Measurements from ENCODE around the gene FRMD8. TPM values are rescaled to one million over a fixed set of nuclear protein-coding genes. Genes with fewer than 3 reads are reported as not detected.

Gene FRMD8, protein sequence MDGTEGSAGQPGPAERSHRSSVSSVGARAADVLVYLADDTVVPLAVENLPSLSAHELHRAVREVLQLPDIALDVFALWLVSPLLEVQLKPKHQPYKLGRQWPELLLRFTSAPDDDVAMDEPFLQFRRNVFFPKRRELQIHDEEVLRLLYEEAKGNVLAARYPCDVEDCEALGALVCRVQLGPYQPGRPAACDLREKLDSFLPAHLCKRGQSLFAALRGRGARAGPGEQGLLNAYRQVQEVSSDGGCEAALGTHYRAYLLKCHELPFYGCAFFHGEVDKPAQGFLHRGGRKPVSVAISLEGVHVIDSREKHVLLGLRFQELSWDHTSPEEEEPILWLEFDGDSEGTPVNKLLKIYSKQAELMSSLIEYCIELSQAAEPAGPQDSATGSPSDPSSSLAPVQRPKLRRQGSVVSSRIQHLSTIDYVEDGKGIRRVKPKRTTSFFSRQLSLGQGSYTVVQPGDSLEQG
- 14.4 TPM for total RNA-seq
- long read RNA-seq, transcript FRMD8-201 (11 exons, 3,723 nt) = major isoform, 23 of 53 reads
- long read RNA-seq, partial matches to known transcripts = 5 of 53 reads
- long read RNA-seq, other reads (novel, unspliced or antisense) = 21 of 53 reads

DNA sequence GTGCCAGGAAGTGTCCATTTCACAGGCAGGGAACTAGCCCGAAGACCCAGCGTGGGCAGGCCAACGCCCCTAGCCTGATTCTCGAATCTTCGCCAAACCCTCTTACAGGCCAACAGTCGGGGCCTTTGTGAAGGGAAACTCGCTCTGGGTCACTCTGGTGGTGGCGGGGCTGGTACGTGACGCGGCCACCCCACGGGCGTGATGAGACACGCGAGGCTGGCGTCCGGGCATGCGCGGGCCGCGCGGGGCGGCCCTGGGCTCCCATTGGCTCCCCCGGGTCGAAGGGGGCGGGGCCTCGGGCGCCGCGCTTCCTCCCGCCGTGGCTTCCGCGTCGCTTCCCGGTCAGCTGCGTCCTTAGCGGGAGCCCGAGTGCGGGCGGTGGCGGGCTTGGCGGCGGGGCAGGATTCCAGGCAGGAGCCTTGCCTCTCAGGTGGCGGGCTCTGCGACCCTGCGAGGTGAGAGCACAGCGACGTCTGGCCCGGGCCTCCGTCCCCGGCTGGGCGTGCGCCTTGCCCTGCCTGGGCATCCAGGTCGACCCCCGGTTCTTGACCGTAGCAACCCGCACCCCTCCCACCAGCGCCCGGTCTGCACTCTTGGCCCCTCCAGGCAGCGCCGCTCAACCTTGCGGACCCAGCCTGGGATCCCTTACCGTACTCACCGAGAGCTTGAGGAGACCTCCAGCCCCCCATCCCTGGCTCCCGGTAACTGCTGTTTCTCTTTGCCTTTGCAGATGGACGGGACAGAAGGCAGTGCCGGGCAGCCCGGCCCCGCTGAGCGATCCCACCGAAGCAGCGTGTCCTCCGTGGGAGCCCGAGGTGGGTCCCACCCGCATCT lies at the start of gene FRMD8:
TSS of gene FRMD8 (plus strand) at position 331 of the 834 bp plus-strand sequence. CDS start at position 731, 400 bp downstream.
- intact Hi-C loops (cut with DNase I) = no loop called here
- DNase-seq (ENCODE audit: low spot score) = peak; percentile 97

DNA sequence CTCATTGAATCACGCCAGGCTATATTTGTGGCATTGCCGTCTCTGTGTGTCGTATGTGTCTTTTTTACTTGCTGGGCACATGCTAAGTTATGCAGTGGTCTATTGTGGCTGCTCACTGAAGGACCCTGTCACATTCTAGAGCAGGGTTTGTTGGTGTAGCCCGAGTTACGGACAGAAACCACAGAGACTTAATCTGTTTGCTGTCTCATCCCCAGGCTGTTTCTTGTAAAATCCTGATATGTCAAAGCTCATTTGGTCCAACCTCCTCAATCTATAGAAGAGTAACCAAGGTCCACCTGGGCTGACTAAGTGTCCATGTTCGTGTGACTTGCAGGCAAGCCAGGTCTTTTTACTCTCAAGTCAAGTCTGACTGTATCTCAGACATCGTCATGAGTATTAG lies 47.8 kb upstream of the FRMD8 start:
- DNase-seq (ENCODE audit: low spot score) = no peak
- intact Hi-C loops (cut with DNase I) = no loop called here

DNA sequence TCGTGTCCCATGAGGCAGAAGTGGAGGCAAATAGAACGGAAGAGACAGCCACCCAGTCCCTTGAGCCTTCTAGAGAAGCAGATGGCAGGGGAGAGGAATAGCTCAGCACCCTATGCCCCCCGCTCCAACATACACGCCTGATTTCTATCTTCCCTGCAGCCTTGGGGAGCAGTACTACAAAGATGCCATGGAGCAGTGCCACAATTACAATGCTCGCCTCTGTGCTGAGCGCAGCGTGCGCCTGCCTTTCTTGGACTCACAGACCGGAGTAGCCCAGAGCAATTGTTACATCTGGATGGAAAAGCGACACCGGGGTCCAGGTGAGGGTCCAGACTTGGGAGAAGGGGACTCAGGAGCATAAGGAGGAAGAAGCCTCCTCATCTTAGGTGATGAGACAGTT lies 46.2 kb upstream of the FRMD8 start:
- intact Hi-C loops (cut with DNase I) = no loop called here
- no peak for DNase-seq (ENCODE audit: low spot score)

DNA sequence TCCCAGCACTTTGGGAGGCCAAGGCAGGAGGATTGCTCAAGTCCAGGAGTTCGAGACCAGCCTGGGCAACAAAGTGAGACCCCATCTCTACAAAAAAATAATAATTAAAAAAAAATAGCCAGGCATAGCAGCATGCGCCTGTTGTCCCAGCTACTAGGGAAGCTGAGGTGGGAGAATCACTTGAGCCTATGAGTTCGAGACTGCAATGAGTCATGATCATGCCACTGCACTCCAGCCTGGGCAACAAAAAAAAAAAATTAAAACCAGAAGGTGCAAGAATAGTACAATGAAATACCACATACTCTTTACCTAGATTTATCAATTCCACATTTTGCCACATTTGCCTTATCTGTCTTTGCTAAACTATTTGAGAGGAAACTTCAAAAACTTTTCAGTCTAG lies 44.6 kb upstream of the FRMD8 start:
- DNase-seq (ENCODE audit: low spot score) = no peak
- intact Hi-C loops (cut with DNase I) = no loop called here

DNA sequence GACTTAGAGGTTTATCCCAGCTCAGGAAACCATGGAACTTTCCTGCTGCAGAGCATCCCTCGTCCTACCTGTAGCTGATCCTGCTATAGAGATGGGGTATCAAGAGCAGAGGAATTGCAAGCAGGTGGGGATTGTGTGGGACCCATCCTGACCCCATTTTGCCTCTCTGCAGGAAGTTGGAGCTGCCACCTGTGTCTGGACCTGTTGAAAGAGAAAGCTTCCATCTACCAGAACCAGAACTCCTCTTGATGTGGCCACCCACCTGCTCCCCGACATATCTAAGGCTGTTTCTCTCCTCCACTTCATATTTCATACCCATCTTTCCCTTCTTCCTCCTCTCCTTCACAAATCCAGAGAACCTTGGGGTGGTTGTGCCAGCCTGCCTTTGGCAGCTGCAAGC lies 34.9 kb upstream of the FRMD8 start:
- intact Hi-C loops (cut with DNase I) = no loop called here

DNA sequence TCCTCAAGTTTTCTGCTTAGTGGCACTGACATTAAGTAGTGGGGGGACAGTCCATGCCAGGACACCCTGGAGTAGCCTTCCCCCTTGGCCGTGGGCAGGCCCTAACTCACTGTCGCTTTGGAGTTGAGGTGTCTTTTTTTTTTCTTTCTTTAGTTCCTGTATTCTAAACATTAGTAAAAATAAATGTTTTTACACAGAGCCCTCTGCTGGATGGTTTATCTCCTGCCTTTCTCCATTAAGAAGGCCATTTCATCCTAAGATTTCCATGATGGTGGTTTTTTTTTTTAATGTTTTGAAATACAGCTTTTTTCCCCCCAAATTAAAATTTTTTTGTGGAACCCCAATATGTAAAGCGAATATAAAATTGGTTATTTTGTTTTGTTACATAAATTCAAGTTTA lies 33.7 kb upstream of the FRMD8 start:
- intact Hi-C loops (cut with DNase I) = no loop called here
- DNase-seq (ENCODE audit: low spot score) = no peak

More for the DNA sequence above, 34.9 kb upstream of the FRMD8 start:
- no peak for DNase-seq (ENCODE audit: low spot score)

DNA sequence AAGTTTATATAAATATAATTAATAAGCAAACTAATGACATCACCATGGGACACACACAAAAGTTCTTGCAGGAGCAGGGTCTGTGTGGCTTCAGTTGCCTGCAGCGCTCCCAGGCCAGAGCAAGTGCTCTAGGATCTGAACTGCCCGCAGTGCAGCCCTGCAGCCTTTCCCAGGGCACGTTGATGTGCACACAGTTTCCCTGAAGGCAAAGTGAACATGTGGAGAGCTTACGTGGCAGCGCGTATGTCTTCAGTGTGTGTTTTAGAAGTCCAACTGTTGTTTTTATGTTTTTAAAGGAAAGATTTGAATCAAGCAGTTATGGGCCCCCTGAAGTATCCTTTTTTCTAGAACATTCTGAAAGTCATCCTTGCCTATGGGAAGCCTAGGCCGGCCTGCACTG lies 33.1 kb upstream of the FRMD8 start:
- intact Hi-C loops (cut with DNase I) = no loop called here
- no peak for DNase-seq (ENCODE audit: low spot score)

DNA sequence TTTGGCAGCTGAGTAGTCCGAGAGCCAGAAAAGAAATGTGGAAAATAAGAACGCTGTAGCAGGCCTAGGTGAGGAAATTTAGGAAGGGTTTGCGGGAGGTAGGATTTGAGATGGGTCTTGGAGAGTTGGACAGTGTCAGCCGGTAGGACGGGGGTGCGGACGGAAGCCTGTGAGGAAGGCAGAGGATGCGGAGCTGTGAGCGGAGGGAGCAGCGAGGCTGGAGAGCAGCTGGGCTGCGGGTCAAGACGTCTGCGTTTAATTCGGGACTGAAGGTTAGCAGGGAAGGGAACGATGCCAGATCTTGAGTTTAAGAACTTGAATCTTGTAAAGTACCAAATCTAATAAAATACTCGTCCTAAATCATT lies 32.6 kb upstream of the FRMD8 start:
- intact Hi-C loops (cut with DNase I) = no loop called here
- DNase-seq (ENCODE audit: low spot score) = no peak

DNA sequence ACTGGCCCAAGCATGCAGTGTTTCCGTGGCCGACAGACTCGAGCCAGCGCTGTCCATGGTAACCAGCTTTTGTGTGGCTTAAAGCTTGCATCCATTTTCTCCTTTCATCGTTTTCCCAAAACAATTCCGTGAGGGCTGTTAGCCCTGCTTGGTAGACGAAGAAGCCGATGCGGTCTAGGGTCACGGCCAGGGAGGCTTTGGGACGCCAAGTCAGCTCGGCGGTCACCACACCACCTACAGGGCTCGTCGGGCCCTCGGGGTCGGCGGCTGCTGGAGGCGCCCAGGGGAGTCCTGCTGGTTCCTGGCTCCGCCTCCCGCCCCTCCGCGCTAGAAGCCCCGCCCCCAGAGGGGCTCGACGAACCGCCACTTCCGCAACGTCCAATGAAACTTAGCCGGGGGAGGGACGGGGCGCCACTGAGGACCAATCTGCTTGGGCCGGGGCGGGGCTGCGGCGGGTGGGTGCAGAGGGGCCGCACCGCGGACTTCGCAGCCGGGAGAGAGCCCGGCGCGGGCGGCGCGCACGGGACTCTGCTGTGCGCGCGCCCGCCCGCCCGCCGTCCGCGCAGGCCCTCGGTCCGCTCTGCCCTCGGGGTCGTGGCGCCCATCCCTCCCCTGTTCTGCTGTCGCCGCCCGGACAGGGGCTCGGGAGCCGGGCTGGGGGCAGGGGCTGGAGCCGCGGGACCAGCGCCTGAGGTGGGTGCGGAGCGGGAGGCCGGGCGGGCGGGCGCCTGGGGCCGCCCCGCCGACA lies 32.0 kb upstream of the FRMD8 start, which contains the start of gene TIGD3:
TSS of gene TIGD3 (plus strand) at position 487 of the 748 bp plus-strand sequence. CDS start 1,058 bp downstream, outside the sequence.
- intact Hi-C loops (cut with DNase I) = no loop called here
- peak; percentile 98 for DNase-seq (ENCODE audit: low spot score)

DNA sequence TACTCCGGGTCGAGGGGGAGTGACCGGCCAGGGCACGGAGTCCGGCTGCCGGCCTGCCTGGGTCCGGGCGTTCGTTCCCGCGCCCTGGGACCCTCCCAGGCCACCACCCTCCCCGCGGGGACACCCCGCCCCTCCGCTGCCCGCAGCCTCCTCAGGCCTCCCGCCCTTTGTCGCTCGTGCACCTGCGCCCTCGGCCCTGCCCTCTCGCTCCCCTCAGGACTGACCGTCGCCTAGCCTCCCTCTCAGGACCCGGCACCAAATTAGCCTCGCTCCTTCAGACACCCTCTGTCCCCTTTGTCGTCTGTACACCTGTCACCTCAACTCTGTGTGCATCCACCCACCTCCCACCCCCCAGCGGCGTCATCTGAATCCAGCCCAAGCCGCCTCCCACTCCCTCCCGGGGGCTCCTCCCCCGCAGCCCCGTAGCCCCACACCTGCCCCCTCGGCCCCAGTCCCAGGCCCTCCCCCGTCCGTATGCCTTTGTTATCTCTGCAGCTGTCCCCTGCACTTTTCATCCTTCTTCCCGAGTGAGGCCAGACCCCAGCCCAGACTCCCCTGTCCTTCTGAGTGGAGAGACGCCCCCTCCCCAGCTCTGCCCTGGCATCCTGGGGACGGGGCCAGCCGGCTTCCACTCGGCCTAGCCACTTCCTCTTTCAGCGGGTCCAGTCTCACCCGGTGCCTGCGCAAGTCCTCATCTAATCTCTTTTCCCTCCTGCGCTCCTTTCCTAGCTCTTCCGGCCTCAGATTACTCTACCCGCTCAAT lies 31.2 kb upstream of the FRMD8 start:
- no peak for DNase-seq (ENCODE audit: low spot score)
- intact Hi-C loops (cut with DNase I) = no loop called here

DNA sequence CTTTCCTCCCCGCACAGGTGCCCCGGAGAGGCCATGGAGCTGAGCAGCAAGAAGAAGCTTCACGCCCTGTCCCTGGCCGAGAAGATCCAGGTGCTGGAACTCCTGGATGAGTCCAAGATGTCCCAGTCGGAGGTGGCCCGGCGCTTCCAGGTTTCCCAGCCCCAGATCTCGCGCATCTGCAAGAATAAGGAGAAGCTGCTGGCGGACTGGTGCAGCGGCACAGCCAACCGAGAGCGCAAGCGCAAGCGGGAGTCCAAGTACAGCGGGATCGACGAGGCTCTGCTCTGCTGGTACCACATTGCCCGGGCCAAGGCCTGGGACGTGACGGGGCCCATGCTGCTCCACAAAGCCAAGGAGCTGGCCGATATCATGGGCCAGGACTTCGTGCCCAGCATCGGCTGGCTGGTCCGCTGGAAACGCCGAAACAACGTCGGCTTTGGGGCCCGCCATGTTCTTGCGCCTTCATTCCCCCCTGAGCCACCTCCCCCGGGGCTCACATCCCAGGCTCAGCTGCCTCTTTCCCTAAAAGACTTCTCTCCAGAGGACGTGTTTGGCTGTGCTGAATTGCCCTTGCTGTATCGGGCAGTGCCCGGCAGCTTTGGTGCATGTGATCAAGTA lies 30.6 kb upstream of the FRMD8 start:
- intact Hi-C loops (cut with DNase I) = no loop called here
- DNase-seq (ENCODE audit: low spot score) = no peak

DNA sequence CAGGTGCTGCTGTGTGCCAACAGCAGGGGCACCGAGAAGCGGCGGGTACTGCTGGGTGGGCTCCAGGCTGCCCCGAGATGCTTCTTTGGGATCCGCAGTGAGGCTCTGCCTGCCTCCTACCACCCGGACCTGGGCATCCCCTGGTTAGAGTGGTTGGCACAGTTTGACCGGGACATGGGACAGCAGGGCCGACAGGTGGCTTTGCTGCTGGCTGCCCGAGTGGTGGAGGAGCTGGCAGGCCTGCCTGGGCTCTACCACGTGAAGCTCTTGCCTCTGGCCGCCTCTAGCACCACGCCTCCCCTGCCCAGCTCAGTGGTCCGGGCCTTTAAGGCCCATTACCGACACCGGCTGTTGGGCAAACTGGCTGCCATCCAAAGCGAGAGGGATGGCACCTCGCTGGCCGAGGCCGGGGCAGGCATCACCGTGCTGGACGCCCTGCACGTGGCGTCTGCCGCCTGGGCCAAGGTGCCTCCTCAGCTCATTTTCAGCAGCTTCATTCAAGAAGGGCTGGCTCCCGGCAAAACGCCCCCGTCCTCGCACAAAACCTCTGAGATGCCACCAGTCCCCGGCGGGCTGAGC lies 30.0 kb upstream of the FRMD8 start:
- DNase-seq (ENCODE audit: low spot score) = no peak
- intact Hi-C loops (cut with DNase I) = no loop called here

DNA sequence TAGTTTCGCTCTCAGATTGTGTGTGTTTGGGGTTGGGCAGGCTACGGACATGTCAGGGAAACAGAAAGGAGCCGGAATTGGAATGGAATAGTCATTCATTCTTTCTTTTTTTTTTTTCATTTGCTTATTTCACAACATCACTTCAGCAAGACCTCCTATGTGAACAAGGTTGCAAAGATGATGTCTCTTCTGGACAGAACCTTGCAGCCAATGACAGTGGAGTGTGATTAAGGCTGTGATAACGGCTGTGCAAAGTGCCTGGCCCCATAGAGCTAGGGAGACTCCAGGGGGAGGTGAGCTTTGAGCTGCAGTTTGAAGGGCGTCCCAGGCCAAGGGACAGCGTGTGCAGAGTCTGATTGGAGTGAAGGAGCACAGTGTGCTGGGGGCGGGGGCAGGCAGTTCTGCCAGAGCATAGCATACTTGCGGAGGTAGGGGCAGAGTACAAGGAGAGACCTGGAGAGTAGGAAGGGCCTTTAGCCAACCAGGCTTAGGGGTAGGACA lies 28.5 kb upstream of the FRMD8 start:
- DNase-seq (ENCODE audit: low spot score) = no peak

DNA sequence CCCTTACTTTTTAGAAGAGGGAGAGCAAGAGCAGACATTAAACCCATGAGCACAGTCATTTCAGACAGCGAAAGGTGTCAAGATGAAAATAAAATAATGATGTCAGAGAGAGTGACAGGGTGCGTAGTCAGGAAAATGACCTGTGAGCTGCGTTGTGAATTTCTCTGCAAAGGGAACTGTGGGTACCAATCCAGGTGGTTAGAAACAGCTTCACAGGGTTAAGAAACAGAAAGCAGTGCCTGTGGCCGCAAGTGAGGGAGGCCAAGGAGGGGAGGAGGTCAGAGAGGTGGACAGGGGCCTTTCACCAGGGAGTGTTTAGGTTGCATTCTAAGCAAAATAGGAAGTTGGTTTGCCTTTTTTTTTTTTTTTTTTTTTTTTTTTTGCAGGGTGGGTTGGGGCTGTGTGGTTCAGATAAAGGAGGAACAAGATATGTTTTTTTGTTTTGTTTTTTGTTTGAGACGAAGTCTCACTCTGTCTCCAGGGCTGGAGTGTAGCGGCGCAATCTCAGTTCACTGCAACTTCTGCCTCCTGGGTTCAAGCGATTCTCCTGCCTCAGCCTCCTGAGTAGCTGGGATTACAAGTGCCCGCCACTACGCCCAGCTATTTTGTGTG lies 24.0 kb upstream of the FRMD8 start:
- intact Hi-C loops (cut with DNase I) = no loop called here
- DNase-seq (ENCODE audit: low spot score) = no peak

More for the DNA sequence above, 28.5 kb upstream of the FRMD8 start:
- intact Hi-C loops (cut with DNase I) = no loop called here

DNA sequence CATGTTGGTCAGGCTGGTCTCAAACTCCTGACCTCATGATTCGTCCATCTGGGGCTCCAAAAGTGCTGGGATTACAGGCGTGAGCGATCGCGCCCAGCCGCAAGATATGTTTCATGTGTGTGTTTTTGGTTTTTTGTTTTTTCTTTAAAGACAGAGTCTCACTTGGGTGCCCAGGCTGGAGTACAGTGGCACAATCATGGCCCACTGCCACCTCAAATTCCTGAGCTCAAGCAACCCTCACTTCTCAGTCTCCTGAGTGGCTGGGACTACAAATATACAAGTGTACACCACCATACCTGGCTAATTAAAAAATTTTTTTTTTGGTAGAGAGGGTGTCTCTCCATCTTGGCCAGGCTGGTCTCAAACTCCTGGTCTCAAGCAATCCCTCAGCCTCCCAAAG lies 23.5 kb upstream of the FRMD8 start:
- intact Hi-C loops (cut with DNase I) = no loop called here
- DNase-seq (ENCODE audit: low spot score) = no peak

DNA sequence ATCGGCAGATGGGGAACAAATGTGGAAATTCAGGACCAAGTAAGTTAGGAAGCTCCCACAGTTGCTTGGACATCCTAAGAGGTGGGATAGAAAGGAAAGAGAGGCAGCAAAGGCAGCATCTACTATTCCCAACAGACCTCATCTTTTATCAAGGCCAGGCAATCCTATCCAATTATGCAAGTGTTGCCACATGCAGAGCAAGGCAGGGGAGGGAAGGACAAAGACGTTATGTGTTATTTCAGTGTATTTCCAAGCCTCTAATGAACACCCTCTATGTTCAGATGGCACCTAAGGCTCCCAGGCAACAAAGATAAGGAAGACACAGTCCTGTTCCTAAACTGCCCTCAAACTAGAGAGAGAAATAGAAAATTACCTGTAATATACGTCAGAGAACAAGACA lies 22.7 kb upstream of the FRMD8 start:
- intact Hi-C loops (cut with DNase I) = no loop called here
- no peak for DNase-seq (ENCODE audit: low spot score)

DNA sequence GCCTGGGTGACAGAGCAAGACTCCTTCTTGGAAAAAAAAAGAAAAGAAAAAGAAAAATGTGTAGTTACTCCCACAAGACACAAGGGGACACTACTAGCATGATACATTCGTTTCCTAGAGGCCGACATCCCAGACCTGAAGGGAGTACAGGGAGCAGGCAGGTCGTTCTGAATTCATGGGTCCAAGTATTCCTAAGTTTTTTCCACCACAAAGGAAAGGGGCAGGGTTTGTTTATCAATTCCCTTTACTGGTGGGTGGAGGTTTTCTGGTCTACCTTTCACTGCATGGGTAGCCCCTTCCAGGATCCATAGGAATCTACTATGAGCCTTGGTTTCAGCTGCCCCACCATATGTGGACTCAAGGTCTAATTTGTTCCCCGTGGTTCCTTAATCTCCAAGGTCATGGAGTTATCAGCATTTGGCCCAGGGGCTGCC lies 20.1 kb upstream of the FRMD8 start:
- intact Hi-C loops (cut with DNase I) = loop anchor here (1.0 to 5.0 kb wide), 3 partner anchors 51 to 144 kb away; no protein-coding TSS in a partner anchor
- no peak for DNase-seq (ENCODE audit: low spot score)

DNA sequence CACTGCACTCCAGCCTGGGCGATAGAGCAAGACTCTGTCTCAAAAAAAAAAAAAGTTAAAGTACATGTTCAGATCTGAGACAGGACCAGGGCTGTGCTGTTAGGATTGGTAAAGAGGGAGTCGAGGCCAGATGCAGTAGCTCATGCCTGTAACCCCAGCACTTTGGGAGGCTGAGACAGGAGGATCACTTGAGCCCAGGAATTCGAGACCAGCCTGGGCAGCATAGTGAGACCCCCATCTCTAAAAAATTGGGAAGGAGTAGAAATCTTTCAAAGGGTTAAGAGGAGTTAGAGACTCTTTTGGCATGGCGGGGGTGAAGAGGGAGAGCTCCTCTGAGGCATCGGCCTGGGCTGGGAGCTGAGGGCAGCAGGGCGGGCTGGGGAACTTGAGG lies 15.8 kb upstream of the FRMD8 start:
- no peak for DNase-seq (ENCODE audit: low spot score)
- intact Hi-C loops (cut with DNase I) = no loop called here

All from cardiac septum (tissue), 1 donor.